K562 (cell line): Measurements from ENCODE around the gene TP53I13.
"Not testable (repeated sequence)": the region's sequence is repeated elsewhere in the genome, so short reads cannot be mapped to it uniquely, and the experiment has no call there.

ENCODE experiments used
- ATF6 ChIP-seq: sonication (generic); formaldehyde crosslinking; IDR thresholded peaks from 2 replicates; pipeline ENCODE4 v1.4.0; 2020; ENCODE audit warnings: mild to moderate bottlenecking, missing genetic modification reagents
- CGGBP1 ChIP-seq: fragments of 250-450 bp; sonication (Bioruptor Pico); IDR thresholded peaks from 2 replicates; pipeline ENCODE4 v1.9.0; 2021; ENCODE audit warnings: mild to moderate bottlenecking
- CTCF ChIP-seq, 3 experiments: IDR thresholded peaks in 2 of 3; conservative IDR thresholded peaks in 1 of 3; 2 replicates each; pipeline ENCODE4 v1.5.1; 2011 to 2012; ENCODE audit warnings: low read length in 3 of 3, mild to moderate bottlenecking in 3 of 3, control low read depth in 2 of 3, improper control_type of control experiment in 1 of 3, inconsistent platforms in 1 of 3, low read depth in 1 of 3, mixed read lengths in 1 of 3, moderate library complexity in 1 of 3; ENCODE audit not compliant: insufficient read depth in 2 of 3
- ELF4 ChIP-seq: fragments of 450-650 bp; formaldehyde crosslinking; IDR thresholded peaks from 2 replicates; pipeline ENCODE4 v1.4.0; 2022; ENCODE audit warnings: missing genetic modification characterization
- HBP1 ChIP-seq: fragments of 450-650 bp; formaldehyde crosslinking; IDR thresholded peaks from 2 replicates; pipeline ENCODE4 v1.4.0; 2022; ENCODE audit warnings: missing genetic modification characterization
- HDGF ChIP-seq: fragments of 450-650 bp; IDR thresholded peaks from 2 replicates; pipeline ENCODE4 v1.6.1; 2016
- PATZ1 ChIP-seq: fragments of 250-450 bp; sonication (Bioruptor Pico); IDR thresholded peaks from 2 replicates; pipeline ENCODE4 v1.5.0; 2020; ENCODE audit warnings: mild to moderate bottlenecking, borderline replicate concordance
- PCBP2 ChIP-seq: fragments of 200-400 bp; formaldehyde crosslinking; IDR thresholded peaks from 2 replicates; pipeline ENCODE4 v1.6.1; 2018; ENCODE audit warnings: low read length, low read depth, mild to moderate bottlenecking, moderate library complexity; ENCODE audit not compliant: poor library complexity, severe bottlenecking
- PREB ChIP-seq: sonication (generic); formaldehyde crosslinking; IDR thresholded peaks from 2 replicates; pipeline ENCODE4 v1.8.1; 2023; ENCODE audit warnings: mild to moderate bottlenecking, missing genetic modification reagents
- REST ChIP-seq, 2 experiments: fragments of 450-650 bp; formaldehyde crosslinking in 1 of 2; IDR thresholded peaks; 2 replicates each; pipeline versions ENCODE4 v1.4.0 to v1.6.1; 2014 to 2020; ENCODE audit warnings: mild to moderate bottlenecking in 2 of 2, borderline replicate concordance in 1 of 2, low read depth in 1 of 2
- SIN3A ChIP-seq, 2 experiments: fragments of 150-350 bp in 1 of 2; IDR thresholded peaks; 2 replicates each; pipeline ENCODE4 v1.6.1; 2011 to 2016; ENCODE audit warnings: borderline replicate concordance in 2 of 2, low read depth in 2 of 2, low read length in 2 of 2, mild to moderate bottlenecking in 2 of 2, moderate library complexity in 2 of 2; ENCODE audit not compliant: control insufficient read depth in 1 of 2
- SMAD3 ChIP-seq: fragments of 450-650 bp; formaldehyde crosslinking; conservative IDR thresholded peaks from 2 replicates; pipeline ENCODE4 v1.4.0; 2020; ENCODE audit warnings: mild to moderate bottlenecking
- YY1 ChIP-seq, 3 experiments: IDR thresholded peaks; 2 replicates each; pipeline ENCODE4 v1.6.1; 2011; ENCODE audit warnings: low read length in 2 of 3, mild to moderate bottlenecking in 2 of 3, moderate library complexity in 2 of 3, borderline replicate concordance in 1 of 3, control low read depth in 1 of 3, low read depth in 1 of 3; ENCODE audit not compliant: insufficient read depth in 3 of 3, insufficient replicate concordance in 2 of 3, control insufficient read depth in 1 of 3, insufficient read length in 1 of 3; ENCODE audit errors: extremely low read depth in 1 of 3

- TF ChIP-seq SIN3A (IDR thresholded peaks at IDR 0.05; ENCODE audit: borderline replicate concordance in 2 of 2, control insufficient read depth in 1 of 2, low read depth in 2 of 2, low read length in 2 of 2); CTCF (IDR thresholded peaks at IDR 0.05 in 2 of 3, conservative IDR thresholded peaks at IDR 0.05 in 1 of 3; ENCODE audit: insufficient read depth in 2 of 3, low read depth in 1 of 3, low read length in 3 of 3); HDGF; SMAD3 (CRISPR knock-in tag); PREB (CRISPR knock-in tag); PATZ1 (CRISPR knock-in tag); PCBP2; YY1 (IDR thresholded peaks at IDR 0.05; ENCODE audit: borderline replicate concordance in 1 of 3, control insufficient read depth in 1 of 3, extremely low read depth in 1 of 3, insufficient read depth in 3 of 3, insufficient read length in 1 of 3, insufficient replicate concordance in 2 of 3, low read depth in 1 of 3, low read length in 2 of 3); ELF4 (CRISPR knock-in tag); HBP1 (CRISPR knock-in tag); ATF6 (CRISPR knock-in tag); CGGBP1 (CRISPR knock-in tag); REST (IDR thresholded peaks at IDR 0.05; ENCODE audit: borderline replicate concordance); REST (CRISPR knock-in tag; IDR thresholded peaks at IDR 0.05; ENCODE audit: low read depth): not testable (repeated sequence)
Measured at GRCh38 chr17:29558139-29558538, 10.4 kb upstream of the TP53I13 start.
